SK-N-SH treated with all-trans-retinoic acid at 6 μM for 48 hours (cell line): Measurements from ENCODE around the gene SLAIN2.

Experiments
- ATAC-seq: fragments of 200-7000 bp; cut with Tn5 transposase; 3 replicates; pipeline ENCODE4 v1.9.1; 2020; ENCODE audit warnings: mild to moderate bottlenecking, moderate library complexity
- ARNTL ChIP-seq: fragments of 450-650 bp; formaldehyde crosslinking; IDR thresholded peaks from 2 replicates; pipeline ENCODE4 v1.5.0; 2020; ENCODE audit warnings: low read depth, mild to moderate bottlenecking, moderate library complexity, borderline replicate concordance
- BACH2 ChIP-seq: fragments of 250-450 bp; sonication (Bioruptor Pico); IDR thresholded peaks from 2 replicates; pipeline ENCODE4 v1.9.0; 2021; ENCODE audit warnings: mild to moderate bottlenecking, borderline replicate concordance
- CSDC2 ChIP-seq: fragments of 250-450 bp; sonication (Bioruptor Pico); IDR thresholded peaks from 2 replicates; pipeline ENCODE4 v1.5.0; 2020; ENCODE audit warnings: mild to moderate bottlenecking, moderate library complexity
- CSRNP3 ChIP-seq: fragments of 250-450 bp; sonication (Bioruptor Pico); IDR thresholded peaks from 2 replicates; pipeline ENCODE4 v1.5.1; 2021; ENCODE audit warnings: mild to moderate bottlenecking, moderate library complexity
- ESRRG ChIP-seq: fragments of 250-450 bp; sonication (Bioruptor Pico); IDR thresholded peaks from 2 replicates; pipeline ENCODE4 v1.6.1; 2021; ENCODE audit warnings: mild to moderate bottlenecking
- GLIS3 ChIP-seq: fragments of 250-450 bp; sonication (Bioruptor Pico); IDR thresholded peaks from 2 replicates; pipeline ENCODE4 v1.5.0; 2020; ENCODE audit warnings: mild to moderate bottlenecking, moderate library complexity
- ISL1 ChIP-seq: fragments of 250-450 bp; sonication (Bioruptor Pico); IDR thresholded peaks from 2 replicates; pipeline ENCODE4 v2.1.2; 2022; ENCODE audit warnings: mild to moderate bottlenecking, moderate library complexity
- OSR1 ChIP-seq: fragments of 250-450 bp; sonication (Bioruptor Pico); IDR thresholded peaks from 2 replicates; pipeline ENCODE4 v1.8.0; 2022; ENCODE audit warnings: moderate library complexity, mild to moderate bottlenecking, inconsistent platforms
- PATZ1 ChIP-seq: fragments of 250-450 bp; sonication (Bioruptor Pico); IDR thresholded peaks from 2 replicates; pipeline ENCODE4 v1.8.0; 2020; ENCODE audit warnings: mild to moderate bottlenecking, moderate library complexity, borderline replicate concordance
- POU6F1 ChIP-seq: fragments of 250-450 bp; sonication (Bioruptor Pico); IDR thresholded peaks from 2 replicates; pipeline ENCODE4 v1.8.0; 2021; ENCODE audit warnings: low read depth, mild to moderate bottlenecking, moderate library complexity, borderline replicate concordance
- PPARA ChIP-seq: fragments of 250-450 bp; sonication (Bioruptor Pico); IDR thresholded peaks from 2 replicates; pipeline ENCODE4 v1.5.0; 2020; ENCODE audit warnings: mild to moderate bottlenecking, borderline replicate concordance
- SNAI2 ChIP-seq: fragments of 250-450 bp; sonication (Bioruptor Pico); IDR thresholded peaks from 2 replicates; pipeline ENCODE4 v1.5.0; 2020; ENCODE audit warnings: mild to moderate bottlenecking, moderate library complexity
- TCF4 ChIP-seq: fragments of 250-450 bp; sonication (Bioruptor Pico); IDR thresholded peaks from 2 replicates; pipeline ENCODE4 v1.8.0; 2021; ENCODE audit warnings: mild to moderate bottlenecking, moderate library complexity, borderline replicate concordance
- TSHZ2 ChIP-seq: fragments of 250-450 bp; sonication (Bioruptor Pico); IDR thresholded peaks from 2 replicates; pipeline ENCODE4 v1.5.0; 2020; ENCODE audit warnings: mild to moderate bottlenecking, moderate library complexity
- ZC3H10 ChIP-seq: fragments of 250-450 bp; sonication (Bioruptor Pico); IDR thresholded peaks from 2 replicates; pipeline ENCODE4 v1.5.1; 2021; ENCODE audit warnings: mild to moderate bottlenecking, moderate library complexity
- ZFP3 ChIP-seq: fragments of 250-450 bp; sonication (Bioruptor Pico); IDR thresholded peaks from 2 replicates; pipeline ENCODE4 v1.5.0; 2020; ENCODE audit warnings: mild to moderate bottlenecking, moderate library complexity
- ZFP30 ChIP-seq: fragments of 450-650 bp; formaldehyde crosslinking; IDR thresholded peaks from 2 replicates; pipeline ENCODE4 v1.5.0; 2022; ENCODE audit warnings: mild to moderate bottlenecking, moderate library complexity
- ZNF565 ChIP-seq: fragments of 450-650 bp; formaldehyde crosslinking; conservative IDR thresholded peaks from 2 replicates; pipeline ENCODE4 v1.5.0; 2020; ENCODE audit warnings: low read depth, mild to moderate bottlenecking, moderate library complexity
- ZNF70 ChIP-seq: fragments of 450-650 bp; formaldehyde crosslinking; IDR thresholded peaks from 2 replicates; pipeline ENCODE4 v1.5.0; 2020; ENCODE audit warnings: mild to moderate bottlenecking, moderate library complexity
- ZNF8 ChIP-seq: fragments of 450-650 bp; formaldehyde crosslinking; IDR thresholded peaks from 2 replicates; pipeline ENCODE4 v1.5.0; 2020; ENCODE audit warnings: mild to moderate bottlenecking, moderate library complexity

Gene SLAIN2

GRCh38 chr4:48431401-48431800, 90.1 kb downstream of the SLAIN2 start:
- TF ChIP-seq PPARA (CRISPR knock-in tag) (no peak), ZNF8 (CRISPR knock-in tag) (no peak), OSR1 (CRISPR knock-in tag) (no peak), ZNF565 (CRISPR knock-in tag) (no peak), ISL1 (no peak), GLIS3 (no peak), ZC3H10 (no peak), ARNTL (CRISPR knock-in tag) (no peak), TCF4 (CRISPR knock-in tag) (no peak)
- TF ChIP-seq, all 23 proteins: peak for 0
- ATAC-seq = no peak

- no peak for TF ChIP-seq ZNF565 (CRISPR knock-in tag)
- TF ChIP-seq ZNF70 (CRISPR knock-in tag) = no peak
- TF ChIP-seq CSRNP3 (CRISPR knock-in tag) = no peak
- TF ChIP-seq BACH2 (CRISPR knock-in tag) = no peak
- no peak for TF ChIP-seq ZNF8 (CRISPR knock-in tag)
- no peak for TF ChIP-seq ESRRG (CRISPR knock-in tag)
- no peak for TF ChIP-seq ARNTL (CRISPR knock-in tag)
- TF ChIP-seq OSR1 (CRISPR knock-in tag) = no peak
- TF ChIP-seq GLIS3 = no peak
- TF ChIP-seq PPARA (CRISPR knock-in tag) = no peak
- TF ChIP-seq ISL1 = no peak
- no peak for TF ChIP-seq ZFP3 (CRISPR knock-in tag)
- ATAC-seq = no peak
These were observed 90.7 kb downstream of the SLAIN2 start for GRCh38 chr4:48432017-48432416.

- ATAC-seq = no peak
- TF ChIP-seq ZNF8 (CRISPR knock-in tag) (no peak), ZFP30 (CRISPR knock-in tag) (no peak), POU6F1 (CRISPR knock-in tag) (no peak), PATZ1 (no peak), SNAI2 (CRISPR knock-in tag) (no peak), ISL1 (no peak), TSHZ2 (CRISPR knock-in tag) (no peak)
- TF ChIP-seq, all 23 proteins: peak for 0
These were observed 95.0 kb downstream of the SLAIN2 start for GRCh38 chr4:48436318-48436717.

- no peak for ATAC-seq
- no peak for TF ChIP-seq PPARA (CRISPR knock-in tag)
- TF ChIP-seq GLIS3 = no peak
- no peak for TF ChIP-seq CSRNP3 (CRISPR knock-in tag)
- TF ChIP-seq ARNTL (CRISPR knock-in tag) = no peak
- no peak for TF ChIP-seq BACH2 (CRISPR knock-in tag)
- no peak for TF ChIP-seq ZFP3 (CRISPR knock-in tag)
- TF ChIP-seq OSR1 (CRISPR knock-in tag) = no peak
- TF ChIP-seq ZFP30 (CRISPR knock-in tag) = no peak
- TF ChIP-seq TCF4 (CRISPR knock-in tag) = no peak
- TF ChIP-seq SNAI2 (CRISPR knock-in tag) = no peak
- no peak for TF ChIP-seq ISL1
- no peak for TF ChIP-seq PATZ1
- TF ChIP-seq TSHZ2 (CRISPR knock-in tag) = no peak
- TF ChIP-seq CSDC2 = no peak
These were observed 98.7 kb downstream of the SLAIN2 start for GRCh38 chr4:48439988-48440387.
